Left ventricle myocardium inferior (tissue), 1 donor: ENCODE data around the gene ANKRA2. TPM values are rescaled to one million over a fixed set of nuclear protein-coding genes. Genes with fewer than 3 reads are reported as not detected.
A peak's percentile ranks its signal among the peaks of the same experiment; 100 is the strongest.

Experiments used
- DNase-seq: peaks from one replicate; pipeline ENCODE4 v3.0.0-alpha.2; 2020
- H3K27ac ChIP-seq: fragments of 200-600 bp; replicated peaks from 2 replicates; pipeline ENCODE4 v1.8.0; 2021
- H3K27me3 ChIP-seq: fragments of 200-600 bp; 2 replicates; pipeline ENCODE4 v1.8.0; 2021; ENCODE audit warnings: low read depth
- H3K36me3 ChIP-seq: fragments of 200-600 bp; 2 replicates; pipeline ENCODE4 v1.8.0; 2021
- H3K4me1 ChIP-seq: fragments of 200-600 bp; 2 replicates; pipeline ENCODE4 v1.8.0; 2021
- H3K4me3 ChIP-seq: fragments of 200-600 bp; 2 replicates; pipeline ENCODE4 v1.8.0; 2021; ENCODE audit warnings: mild to moderate bottlenecking, moderate library complexity
- H3K9me3 ChIP-seq: fragments of 200-600 bp; replicated peaks from 2 replicates; pipeline ENCODE4 v1.8.0; 2021
- CTCF ChIP-seq: fragments of 200-600 bp; IDR thresholded peaks from 2 replicates; pipeline ENCODE4 v1.8.0; 2021; ENCODE audit warnings: antibody characterized with exemption, mild to moderate bottlenecking, borderline replicate concordance
- intact Hi-C: fragments of 100-400 bp; cut with micrococcal nuclease; formaldehyde crosslinking; loops from one replicate; pipeline ENCODE4 v1.11.0; 2022
- total RNA-seq: library from RNA; stranded (reverse); fragmentation: NEBNext Ultra II Directional; extraction: Animal tissue kit (Norgen Biotek cat#: 25700); gene quantifications from one replicate; pipeline ENCODE4 v1.2.1, GENCODE V29; 2021
- donor health status: DM: no; HTN: yes; CAD: no; lungs with severe emphysema.

ANKRA2 gene
- total RNA-seq, 1 donor from 2014 or later, result 12.8 TPM

- H3K4me1 ChIP-seq, result peaks cover 7% of the 10 kb centered on the region
- H3K9me3 ChIP-seq, result no peaks in the 10 kb centered on the region
- intact Hi-C loops, result no loop called here
- H3K27ac ChIP-seq, result no peak overlapping the region
- H3K27me3 ChIP-seq, result peaks cover 12% of the 10 kb centered on the region
- TF ChIP-seq CTCF, result no peak
- no peak overlapping the region for H3K4me3 ChIP-seq
- DNase-seq, result peak; percentile 19
- H3K36me3 ChIP-seq, result no peaks in the 10 kb centered on the region
Observed at GRCh38 chr5:73544429-73545402, 20.7 kb downstream of the ANKRA2 start.

DNA sequence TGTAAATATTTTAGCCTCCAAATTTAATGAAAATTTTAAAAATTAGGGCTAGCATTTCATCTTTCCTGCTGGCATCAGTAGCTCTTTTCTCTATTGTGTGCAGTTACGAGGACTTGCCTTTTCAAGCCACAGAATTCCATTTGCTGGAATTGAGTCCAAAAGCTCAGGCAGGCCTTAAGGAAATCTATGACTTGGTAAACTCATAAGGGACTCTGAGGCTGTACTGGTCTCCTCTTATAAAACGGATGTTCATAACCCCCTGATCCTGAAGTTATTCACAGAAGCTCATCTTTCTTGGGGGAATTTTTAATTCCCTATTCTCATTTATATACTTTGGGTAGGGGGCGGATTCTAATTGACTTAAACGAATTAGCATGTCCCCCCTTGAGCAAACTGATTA is 23.4 kb downstream of the ANKRA2 start:
- DNase-seq, result no peak
- Histone ChIP-seq H3K4me1 (peaks cover 7% of the 10 kb centered on the region), H3K36me3 (no peaks in the 10 kb centered on the region), H3K9me3 (no peaks in the 10 kb centered on the region), H3K27me3 (peaks cover 21% of the 10 kb centered on the region), H3K27ac (no peak overlapping the region), H3K4me3 (no peak overlapping the region)
- TF ChIP-seq CTCF, result no peak
- intact Hi-C loops, result no loop called here

DNA sequence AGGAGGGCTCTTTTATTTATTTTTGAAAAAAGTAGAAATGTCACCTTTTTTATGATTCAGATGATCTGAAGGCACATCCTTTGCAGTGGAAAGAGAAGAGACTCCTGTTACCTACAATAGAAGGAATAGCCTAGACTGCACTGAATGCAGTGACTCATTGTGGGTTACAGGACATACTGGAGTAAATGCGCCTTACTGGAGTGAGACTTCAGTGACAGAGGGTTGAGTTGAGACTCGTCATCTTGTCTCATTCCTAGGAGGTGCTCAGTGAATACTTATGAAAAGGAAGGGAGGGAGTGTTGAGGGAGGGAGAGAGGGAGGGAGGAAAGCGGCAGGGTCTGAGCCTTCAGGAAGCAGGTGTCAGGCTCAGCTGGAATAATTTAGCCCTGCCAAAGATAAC is 25.2 kb downstream of the ANKRA2 start:
- Histone ChIP-seq H3K36me3 (no peaks in the 10 kb centered on the region), H3K27me3 (peaks cover 21% of the 10 kb centered on the region), H3K27ac (no peak overlapping the region), H3K4me3 (no peak overlapping the region), H3K4me1 (peaks cover 6% of the 10 kb centered on the region), H3K9me3 (no peaks in the 10 kb centered on the region)
- no peak for DNase-seq
- TF ChIP-seq CTCF, result no peak
- intact Hi-C loops, result no loop called here

- intact Hi-C loops, result no loop called here
- no peak for TF ChIP-seq CTCF
- H3K27ac ChIP-seq, result no peak overlapping the region
- no peaks in the 10 kb centered on the region for H3K36me3 ChIP-seq
- H3K4me1 ChIP-seq, result peaks cover 2% of the 10 kb centered on the region
- peaks cover 21% of the 10 kb centered on the region for H3K27me3 ChIP-seq
- no peak overlapping the region for H3K4me3 ChIP-seq
- peaks cover 3% of the 10 kb centered on the region for H3K9me3 ChIP-seq
- DNase-seq, result no peak
Observed at GRCh38 chr5:73539730-73540129, 25.7 kb downstream of the ANKRA2 start.

GRCh38 chr5:73534971-73535370 is 30.5 kb downstream of the ANKRA2 start:
- no peak for DNase-seq
- Histone ChIP-seq H3K27ac (no peak overlapping the region), H3K4me3 (no peak overlapping the region), H3K4me1 (no peaks in the 10 kb centered on the region), H3K27me3 (peaks cover 43% of the 10 kb centered on the region), H3K36me3 (no peaks in the 10 kb centered on the region), H3K9me3 (peaks cover 4% of the 10 kb centered on the region)
- no peak for TF ChIP-seq CTCF
- intact Hi-C loops, result no loop called here
